Right renal pelvis (tissue), 4 donors: ENCODE data around the gene TIFAB. TPM values are rescaled to one million over a fixed set of nuclear protein-coding genes. Genes with fewer than 3 reads are reported as not detected.

ENCODE experiments used
- DNase-seq, 4 donors: peaks; one replicate each; pipeline ENCODE4 v3.0.0-alpha.2; 2013; ENCODE audit warnings: low read depth in 4 of 4, low spot score in 3 of 4, missing footprints in 1 of 4
- polyA plus RNA-seq, 4 donors: library from polyadenylated mRNA; unstranded; fragments of 120-200 nt; gene quantifications; one replicate each; pipeline ENCODE4 v1.2.1, GENCODE V29; 2013; ENCODE audit not compliant: insufficient read length in 4 of 4

The TIFAB gene
- polyA plus RNA-seq, 4 donors: 0.06 to 0.28 (median 0.18) TPM

- no peak for DNase-seq
Measured at GRCh38 chr5:135482381-135482933, 30.3 kb upstream of the TIFAB start.

- no peak for DNase-seq
Measured at GRCh38 chr5:135481909-135482311, 29.8 kb upstream of the TIFAB start.

DNA sequence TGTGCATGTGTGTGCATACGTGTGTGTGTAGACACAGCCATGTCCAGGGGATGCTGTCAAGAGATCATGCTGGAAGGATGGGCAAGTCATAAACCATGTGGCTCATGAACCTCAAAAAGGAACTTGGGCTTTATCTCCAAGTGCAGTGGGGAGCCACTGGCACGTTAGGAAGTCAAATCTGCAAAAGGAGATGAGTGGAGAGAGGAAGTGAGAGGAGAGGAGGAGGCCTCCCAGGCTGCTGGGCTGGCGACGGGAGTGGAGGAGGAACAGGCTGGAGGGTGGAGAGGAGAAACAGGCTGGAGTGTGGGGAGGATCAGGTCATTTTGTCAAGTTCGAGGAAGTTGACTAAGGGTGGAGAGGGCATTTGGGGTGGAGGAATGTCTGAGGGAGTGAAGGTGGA lies 29.2 kb upstream of the TIFAB start:
- no peak for DNase-seq

- DNase-seq: no peak
Measured at GRCh38 chr5:135480511-135480910, 28.4 kb upstream of the TIFAB start.

GRCh38 chr5:135478938-135479337 lies 26.8 kb upstream of the TIFAB start:
- DNase-seq: no peak

- DNase-seq: no peak
Measured at GRCh38 chr5:135477613-135478066, 25.5 kb upstream of the TIFAB start.

GRCh38 chr5:135476615-135477581 lies 24.7 kb upstream of the TIFAB start:
- DNase-seq: no peak

DNA sequence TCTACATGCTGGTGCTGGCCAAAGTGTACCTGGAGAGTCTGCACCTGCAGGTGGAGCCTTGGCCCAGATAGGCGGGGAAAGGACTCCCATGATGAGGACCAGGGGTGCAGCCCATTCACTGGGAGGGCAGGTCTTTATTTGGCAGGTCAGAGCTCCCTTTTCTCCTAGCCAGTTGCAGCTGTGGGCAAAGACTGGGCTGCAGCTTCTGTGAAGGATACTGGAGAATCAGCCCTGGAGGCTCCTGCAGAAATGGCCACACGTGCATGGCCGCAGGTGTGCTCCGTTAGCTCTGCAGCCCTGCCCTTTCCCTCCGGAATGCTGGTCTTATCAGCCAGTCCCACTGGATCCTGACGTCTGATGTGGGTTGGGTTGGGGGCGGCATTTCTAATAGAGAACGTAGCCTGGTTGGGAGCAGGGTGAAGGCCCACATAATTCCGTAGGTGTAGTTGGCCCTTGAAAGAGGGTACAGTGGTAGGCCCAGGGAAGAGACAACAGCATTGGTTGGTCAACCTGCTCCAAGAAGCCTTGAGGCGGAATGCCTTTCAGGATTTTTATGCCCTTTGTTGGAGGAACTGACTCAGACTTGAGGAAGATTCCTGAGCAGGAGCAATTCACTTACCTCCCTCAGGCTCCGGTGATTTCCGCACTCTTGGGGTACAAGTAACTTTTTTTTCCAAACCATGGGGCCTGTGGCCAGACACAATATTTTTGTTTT lies 22.0 kb upstream of the TIFAB start:
- no peak for DNase-seq

- no peak for DNase-seq
Measured at GRCh38 chr5:135472141-135472540, 20.0 kb upstream of the TIFAB start.

GRCh38 chr5:135471726-135472125 lies 19.6 kb upstream of the TIFAB start:
- DNase-seq: no peak

- no peak for DNase-seq
Measured at GRCh38 chr5:135469911-135470310, 17.8 kb upstream of the TIFAB start.

GRCh38 chr5:135468541-135468940 lies 16.4 kb upstream of the TIFAB start:
- no peak for DNase-seq

DNA sequence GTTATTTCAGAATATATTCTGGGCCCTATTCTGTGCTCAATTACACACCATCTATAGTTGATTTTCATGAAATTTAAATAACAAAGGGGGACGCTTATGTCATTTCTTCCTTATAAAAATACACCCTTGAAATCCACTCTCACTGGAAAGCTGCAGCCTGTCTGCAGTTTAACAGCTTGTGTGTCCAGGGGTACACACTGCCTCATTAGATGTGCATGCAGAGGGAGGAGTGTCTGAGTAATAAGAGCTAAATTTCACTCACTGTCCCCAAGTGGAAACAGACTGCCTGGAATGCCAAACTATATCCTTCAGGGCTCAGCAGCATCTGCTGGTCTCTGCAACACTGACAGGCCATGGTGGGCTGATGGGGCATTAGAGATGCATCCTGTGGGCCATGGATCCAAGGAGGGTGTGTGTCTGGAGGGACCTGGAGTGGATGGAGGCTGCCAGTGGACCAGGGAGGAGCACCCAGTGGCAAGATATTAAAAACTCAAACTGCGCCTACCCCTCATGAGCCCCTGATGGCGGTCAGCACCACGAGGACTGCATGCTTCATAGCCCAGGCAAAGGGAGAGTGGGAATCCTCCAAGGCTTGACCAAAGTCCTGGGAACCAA lies 15.8 kb upstream of the TIFAB start:
- no peak for DNase-seq

DNA sequence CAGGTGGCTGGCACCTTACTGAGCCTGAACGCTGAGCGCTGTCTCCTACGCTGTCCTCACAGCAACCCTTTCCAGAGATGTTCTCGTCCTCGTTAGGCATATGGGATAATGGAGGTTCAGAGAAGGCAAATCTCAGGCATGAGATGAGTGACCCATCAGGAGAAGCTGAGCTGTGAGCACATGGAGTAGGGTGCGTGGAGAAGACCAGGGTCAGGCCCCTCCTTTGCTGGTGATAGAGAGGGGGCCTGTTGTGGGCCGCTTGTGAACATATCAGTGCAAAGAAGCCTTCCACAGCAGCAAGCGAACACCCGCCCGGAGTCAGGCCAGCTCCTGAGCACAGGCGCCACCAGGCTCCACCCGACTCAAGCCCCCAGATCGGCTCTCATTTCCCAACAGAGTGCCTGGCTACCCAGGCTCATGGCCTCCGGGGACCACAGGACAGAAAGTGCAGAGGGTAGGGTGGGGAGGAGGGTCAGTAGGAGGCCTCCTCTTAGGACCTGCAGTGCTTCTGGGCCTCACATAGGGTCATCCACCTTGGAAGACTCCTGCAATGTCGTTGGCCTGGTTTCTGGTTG lies 15.0 kb upstream of the TIFAB start:
- no peak for DNase-seq

DNA sequence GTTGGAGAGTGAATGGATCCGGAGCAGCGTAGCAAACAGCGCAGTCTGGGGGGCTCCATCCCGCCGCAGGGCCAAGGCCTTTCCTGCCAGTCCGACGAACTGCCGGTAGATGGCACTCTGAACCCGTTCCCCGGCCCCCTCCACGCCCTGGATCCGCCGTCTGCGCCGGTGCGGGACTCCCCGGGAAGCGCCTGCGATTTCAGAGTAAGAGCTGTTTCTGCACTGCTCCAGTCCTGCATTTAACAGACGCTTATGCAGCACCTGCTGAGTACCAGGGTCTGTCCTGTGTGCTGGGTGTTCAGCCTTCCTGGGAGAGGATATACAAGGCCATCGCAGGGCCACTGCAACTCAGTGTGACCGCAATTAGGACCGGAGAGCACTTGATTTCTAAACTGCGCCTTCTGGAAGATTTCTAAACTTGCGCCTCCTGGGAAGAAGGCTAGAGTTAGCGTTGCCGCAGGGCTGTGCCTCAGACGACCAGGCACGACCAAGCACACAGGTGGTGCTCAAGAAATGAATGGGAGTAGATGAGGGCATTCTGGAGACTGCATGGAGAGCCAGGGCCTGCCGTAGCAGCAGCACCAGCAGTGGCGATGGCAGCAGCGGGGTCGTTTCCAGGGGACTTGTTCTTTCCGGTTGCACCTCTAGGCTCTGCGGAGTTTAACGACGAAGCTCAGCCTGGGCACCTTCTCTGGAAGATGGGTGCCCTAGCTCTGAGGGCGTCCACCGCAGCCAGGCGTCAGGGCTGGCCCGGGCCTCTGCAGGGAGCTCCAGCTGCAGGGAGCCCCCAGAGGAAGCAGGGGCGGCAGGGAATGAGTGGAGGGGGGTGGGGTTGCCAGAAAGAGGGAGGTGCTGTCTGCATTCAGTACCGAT lies 14.3 kb upstream of the TIFAB start:
- peak in 1 of 4 donors; percentile 48 for DNase-seq

DNA sequence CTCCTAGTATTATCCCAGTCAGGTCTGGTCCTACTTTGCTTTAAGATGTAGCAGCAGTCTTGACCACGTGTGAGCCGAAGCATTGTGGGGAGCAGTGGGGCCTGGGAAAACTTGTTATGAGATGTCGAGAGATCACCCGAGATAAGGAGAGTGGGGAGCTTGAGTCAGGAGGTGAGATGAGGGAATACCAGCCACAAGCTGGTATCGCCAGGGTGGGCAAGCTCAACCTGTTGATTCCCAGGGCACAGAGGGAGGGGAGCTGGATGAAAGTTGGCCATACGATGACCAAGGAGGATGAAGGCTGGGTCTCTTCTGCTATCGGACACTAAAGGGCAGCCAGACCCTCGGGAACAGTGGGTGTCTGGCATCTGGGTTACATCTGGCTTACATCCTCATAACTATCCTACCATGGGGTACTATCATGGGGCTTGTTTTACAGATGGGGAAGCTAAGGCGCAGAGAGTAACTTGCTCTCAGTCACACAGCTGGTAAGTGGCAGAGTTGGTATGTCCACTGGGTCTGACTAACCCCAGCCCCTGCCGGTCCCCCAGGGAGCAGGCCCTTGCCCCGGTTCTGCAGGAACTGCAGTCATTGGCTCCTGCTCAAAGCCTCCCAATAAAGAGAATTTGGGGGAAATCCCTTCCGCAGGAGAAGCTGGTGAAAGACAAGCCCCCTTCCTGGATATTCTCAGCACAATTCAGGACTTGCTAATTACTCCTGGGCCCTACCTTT lies 13.4 kb upstream of the TIFAB start:
- DNase-seq: no peak

GRCh38 chr5:135462304-135462703 lies 10.2 kb upstream of the TIFAB start:
- peak in 3 of 4 donors; percentile 59 to 64 (median 59) for DNase-seq

GRCh38 chr5:135461481-135462151 lies 9.5 kb upstream of the TIFAB start:
- DNase-seq: no peak
